GM21576 (cell line): ENCODE results near the gene MSX1.
A peak's percentile ranks its signal among the peaks of the same experiment; 100 is the strongest.

ENCODE experiments used
- ATAC-seq: cut with Tn5 transposase; IDR thresholded peaks from one replicate; pipeline ENCODE4 v1.9.1; 2021; ENCODE audit warnings: mild to moderate bottlenecking, moderate library complexity; ENCODE audit not compliant: unreplicated experiment

Gene MSX1

DNA sequence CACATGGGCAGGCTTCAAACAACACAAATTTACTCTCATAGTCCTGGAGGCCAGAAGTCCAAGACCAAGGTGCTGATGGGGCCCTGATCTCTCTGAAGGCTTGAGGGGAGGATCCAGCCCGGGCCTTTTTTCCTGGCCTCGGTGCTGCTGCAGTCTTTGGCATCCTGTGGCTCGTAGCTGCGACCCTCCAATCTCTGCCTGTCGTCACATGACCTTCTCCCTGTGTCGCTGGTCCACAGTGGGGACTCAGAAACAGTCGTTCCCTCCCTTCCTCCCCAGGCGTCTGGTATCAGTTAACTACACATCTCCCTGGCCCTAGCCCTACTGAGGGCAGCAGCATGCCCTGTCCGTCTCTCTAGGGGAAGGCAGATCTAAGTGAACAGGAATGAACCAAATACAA, 19.1 kb upstream of the MSX1 start:
- no peak for ATAC-seq

DNA sequence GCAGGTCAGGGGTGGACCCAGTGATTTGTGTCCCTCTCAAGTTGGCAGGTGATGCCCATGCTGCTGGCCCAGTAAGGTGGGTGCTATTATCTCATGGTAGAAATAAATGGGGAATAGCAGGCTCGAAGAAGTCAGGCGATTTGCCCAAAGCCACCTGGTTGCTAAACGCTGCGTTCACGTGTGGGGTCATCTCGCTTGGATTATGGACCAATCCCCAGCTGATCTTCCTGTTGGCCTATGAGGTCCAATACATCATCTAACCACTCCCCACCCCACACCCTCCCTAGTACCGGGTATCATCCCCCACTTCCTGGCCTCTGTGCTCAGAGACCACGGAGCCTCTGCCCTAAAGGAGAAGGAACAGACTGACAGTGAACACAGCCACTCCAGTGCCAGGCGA, 18.3 kb upstream of the MSX1 start:
- ATAC-seq, result no peak

DNA sequence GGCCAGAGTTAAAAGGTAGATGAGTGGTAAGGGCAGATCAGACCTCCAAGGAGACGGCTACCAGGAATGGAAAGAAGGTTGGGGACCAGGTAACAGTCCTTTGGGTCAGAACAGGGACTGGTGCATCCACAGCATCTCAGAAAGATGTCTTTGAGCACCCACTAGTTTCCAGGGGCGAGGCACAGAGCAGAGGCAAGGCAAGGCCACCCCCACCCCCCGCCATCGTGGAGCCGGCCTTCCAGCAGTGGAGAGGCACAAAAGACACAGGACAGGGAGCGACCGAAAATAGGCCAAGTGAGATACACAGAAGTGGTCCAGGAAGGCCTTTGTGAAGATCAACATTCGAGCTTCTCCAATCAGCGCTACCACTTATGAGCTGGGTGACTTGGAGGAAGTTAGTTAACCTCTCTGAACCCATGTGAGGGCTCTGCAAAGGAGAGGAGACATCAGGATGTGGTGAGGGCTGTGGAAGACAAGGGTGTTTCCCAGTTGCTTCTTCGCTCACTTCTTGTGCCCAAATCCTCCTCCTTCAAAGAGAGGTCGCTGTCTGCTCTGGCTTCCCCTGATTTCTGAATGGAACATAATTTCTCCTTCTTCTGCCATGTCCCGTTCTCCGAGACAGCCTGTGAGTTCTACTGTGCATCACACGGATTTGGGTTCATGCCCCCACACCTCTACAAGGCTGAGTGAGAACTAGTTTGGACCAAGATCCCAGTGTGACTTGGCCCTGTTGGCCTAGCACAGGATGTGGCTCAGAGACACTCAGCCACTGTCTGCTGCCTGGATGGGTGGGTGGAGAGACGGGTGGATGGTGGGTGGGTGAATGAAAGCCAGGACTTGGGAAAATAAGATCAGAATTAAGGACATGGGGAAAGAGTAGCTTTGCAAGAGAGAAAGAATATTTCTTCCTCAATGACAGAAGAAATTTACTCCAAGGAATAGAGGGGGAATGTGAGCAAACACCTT, 16.7 kb upstream of the MSX1 start:
- ATAC-seq, result no peak

DNA sequence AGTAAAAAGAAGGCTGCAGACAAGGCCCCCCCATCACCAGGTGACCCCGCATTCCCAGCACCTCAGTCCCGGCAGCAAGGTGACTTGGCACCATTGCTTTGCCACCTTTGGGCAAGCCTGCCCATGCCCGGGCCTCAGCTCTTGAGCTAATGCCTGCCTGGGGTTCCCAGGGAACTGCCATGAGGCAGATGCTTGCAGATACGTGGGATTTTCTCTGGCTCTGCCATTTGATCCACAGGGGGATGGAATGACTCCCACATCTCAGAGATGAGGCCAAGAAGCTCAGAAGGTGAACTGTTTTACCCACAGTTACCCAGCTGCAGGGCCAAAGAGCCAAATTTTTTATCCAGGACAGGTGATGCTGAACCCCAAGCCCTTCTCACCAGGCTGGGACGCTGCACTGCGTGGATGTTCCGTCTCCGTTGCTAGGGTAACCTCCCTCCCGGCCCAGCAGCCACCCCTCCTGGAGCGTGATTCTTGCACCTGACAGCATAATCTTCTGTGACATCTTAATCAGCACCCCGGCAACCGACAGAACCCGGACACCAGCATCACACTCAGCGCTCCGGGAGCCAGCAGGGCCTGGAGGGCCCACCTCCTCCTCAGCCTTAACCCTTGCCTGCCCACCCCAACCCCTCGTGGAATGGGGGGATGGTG, 15.7 kb upstream of the MSX1 start:
- no peak for ATAC-seq

DNA sequence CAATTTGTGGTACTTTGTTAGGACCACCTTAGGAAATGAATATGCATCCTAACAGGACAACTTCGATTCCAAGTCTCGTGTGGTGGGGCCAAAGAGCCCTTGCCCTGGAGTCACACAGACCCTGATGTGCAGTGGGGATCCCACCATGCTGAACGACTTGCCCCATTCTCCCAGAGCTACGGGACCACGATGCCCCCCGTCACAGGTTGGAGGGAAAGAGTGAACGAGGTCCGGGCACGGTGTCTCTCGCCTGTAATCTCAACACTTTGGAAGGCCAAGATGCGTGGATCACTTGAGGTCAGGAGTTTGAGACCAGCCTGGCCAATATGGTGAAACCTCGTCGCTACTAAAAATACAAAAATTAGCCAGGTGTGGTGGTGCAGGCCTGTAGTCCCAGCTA, 14.4 kb upstream of the MSX1 start:
- no peak for ATAC-seq

DNA sequence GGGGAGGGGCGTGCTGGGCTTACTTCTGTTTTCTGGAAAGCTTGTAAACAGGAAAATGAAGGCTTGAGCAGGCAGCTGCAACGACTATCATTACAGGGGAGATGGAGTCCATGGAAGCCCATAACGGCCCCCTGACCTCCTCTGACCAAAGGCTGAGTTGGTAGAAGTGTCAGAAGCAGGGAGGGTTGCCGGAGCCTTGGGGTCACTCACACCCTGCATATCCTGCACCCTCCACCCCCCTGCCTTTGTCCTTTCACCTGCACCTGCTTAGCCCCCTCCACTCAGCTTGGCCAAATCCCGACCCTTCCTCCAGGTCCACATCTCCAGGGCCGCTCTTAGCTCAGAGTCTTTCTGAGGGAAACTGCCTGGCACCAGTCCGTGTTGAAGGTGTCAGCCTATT, 12.5 kb upstream of the MSX1 start:
- ATAC-seq, result no peak

DNA sequence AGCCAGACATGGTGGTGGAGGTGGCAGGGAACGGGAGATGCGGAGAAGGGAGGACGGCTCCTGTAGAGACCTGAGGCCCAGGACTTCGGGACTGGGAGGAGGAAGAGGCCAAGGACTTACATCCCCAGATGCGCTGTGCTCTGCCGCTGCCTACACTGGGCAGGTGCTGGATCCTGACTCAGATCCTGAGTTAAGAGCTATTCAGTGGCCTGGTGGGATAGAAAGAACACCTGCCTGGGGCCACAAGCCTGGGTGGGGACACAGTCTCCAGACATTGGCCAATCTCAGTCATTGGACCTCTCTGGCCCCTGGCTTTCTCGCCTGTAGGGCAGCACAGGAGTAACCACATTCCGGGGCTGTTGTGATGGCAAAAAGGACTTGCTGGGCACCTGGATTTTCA, 10.9 kb upstream of the MSX1 start:
- ATAC-seq, result no peak

DNA sequence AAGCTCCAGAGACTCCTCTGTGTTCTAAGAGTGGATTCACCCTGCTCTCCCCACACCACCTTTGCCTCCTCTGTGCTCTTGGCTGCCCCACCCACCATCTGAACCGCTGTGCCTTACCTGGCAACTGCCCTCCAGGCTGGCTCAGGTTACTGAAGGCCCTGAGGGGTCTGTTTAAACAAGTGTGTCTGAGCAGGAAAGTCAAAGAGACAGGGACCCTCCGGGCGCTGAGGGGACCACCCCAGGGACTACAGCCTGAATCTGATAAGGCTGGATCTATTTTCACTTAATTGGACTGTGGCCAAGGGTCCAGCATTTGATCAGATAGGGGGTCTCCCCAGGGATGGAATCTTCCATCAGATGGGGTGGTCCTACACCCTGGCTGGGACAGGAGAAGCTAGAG, 10.4 kb upstream of the MSX1 start:
- no peak for ATAC-seq

DNA sequence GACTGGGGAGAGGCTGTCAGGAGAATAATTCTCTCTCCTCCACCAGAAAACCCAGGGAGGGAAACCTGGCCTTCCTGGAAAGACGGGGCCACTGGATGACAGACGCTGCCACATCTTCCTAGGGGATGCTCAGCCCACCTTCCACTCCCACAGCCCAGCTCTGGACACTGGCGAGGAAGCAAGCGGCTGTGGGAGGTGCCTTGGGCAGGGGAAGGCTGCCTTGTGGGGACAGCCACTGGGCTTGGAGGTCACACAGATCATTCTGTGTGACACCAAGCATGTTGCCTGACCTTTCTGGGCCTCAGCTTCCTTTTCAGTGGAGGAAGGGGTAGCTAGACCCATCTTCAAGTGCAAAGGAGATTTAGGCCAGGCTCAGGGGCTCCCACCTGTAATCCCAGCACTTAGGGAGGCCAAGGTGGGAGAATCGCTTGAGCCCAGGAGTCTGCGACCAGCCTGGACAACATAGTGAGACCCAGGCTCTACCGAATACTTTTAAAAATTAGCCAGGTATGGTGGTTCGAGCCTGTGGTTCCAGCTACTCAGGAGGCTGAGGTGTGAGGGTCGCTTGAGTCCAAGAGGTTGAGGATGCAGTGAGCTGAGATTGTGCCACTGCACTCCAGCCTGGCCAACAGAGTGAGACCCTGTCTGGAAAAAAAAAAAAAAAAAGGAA, 9.8 kb upstream of the MSX1 start:
- no peak for ATAC-seq

DNA sequence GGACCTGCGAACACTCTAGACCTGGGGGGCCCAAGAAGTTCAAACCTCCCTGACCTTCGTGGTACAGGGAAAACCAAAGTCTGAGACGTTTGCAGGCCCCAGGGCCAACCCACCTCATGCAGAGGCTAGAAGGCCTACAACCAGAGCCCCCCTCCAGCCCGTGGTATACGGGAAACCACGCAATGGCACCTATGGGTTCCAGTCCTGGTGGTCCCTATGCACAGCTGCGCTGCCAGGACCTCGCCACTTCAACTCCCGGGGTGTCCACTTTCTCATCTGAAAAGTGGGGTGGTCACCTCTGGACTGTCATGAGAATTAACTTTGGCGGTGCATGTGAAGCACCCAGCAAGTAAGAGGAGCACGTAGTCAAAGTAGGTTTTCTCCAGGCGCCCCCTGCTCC, 8.4 kb upstream of the MSX1 start:
- ATAC-seq, result no peak

DNA sequence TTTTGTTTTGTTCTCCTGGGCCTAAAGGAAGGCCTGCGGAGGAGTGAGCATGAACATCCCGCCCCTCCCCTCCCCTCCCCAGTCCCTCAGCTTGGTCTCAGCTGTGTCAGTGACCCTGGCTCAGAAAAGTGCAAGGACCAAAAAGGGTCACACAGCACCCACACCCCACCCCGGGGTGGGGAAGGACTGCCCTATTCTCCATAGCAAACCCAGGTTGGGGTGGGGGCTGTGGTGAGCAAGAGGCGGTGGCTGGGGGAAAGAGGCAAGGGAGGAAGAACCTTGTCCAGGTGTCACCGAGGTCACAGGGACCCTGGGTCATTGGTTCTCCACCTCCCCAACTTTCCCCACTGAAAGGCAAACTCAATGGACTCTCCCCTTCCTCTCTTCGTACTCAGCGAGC, 7.6 kb upstream of the MSX1 start:
- ATAC-seq, result no peak

DNA sequence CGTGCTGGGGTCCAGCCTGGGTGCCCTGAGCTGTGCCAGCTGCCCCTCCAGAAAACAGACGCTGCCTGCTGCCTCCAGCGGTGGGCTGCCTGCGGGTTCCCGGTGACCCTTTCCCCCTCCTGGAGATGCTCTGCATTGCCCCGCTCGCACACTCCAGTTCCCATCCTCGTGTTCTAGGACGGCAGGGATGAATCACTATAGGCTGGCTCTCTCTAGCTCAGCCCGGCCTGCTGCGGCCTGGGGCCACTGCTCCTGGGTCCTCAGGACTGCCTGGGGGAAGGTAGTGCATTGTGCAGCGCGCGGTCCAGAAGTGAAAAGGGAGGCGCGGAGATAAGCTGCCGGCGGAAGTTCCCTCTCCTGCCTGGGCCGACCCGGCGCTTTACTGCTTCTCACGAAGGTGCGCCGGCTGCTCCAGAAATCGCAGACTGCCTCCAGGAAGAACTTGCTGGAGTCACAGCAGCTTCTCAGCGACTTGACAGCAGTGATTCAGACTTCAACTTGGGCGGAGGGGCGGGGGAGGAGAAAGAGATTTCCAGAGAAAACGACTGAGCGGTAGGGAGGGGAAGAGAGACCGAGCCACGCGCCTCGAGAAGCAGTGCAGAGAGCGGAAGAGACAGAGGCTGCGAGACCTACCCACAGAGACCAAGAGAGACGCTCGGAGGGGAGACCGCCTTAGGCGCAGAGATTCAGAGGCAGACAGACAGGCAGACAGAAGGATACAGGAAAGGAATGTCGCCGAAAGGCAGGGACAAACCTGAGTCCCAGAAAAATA, 6.7 kb upstream of the MSX1 start:
- ATAC-seq, result peak; percentile 45

DNA sequence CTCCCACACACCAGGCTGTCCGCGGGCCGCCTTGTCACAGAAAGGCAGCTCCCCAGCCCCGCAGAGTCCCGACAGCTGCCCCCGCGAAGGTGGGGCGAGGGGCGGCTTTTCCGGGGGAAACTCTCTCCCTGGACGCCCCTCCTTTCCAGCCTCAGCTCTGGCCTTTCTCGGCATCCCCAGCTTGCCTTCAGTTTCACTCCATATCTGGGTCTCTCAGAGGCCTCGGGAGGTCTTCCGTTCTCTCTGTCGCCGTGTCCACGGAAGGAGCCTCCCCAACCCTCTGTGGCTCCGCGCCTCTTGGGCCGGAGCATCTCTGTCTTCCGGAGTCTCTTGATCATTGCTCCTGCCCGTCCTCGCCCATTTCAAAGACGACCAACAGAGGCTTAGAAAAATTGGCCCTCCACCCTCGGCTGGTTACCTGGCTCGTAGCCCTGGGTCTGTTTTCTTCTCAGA, 6.1 kb upstream of the MSX1 start:
- ATAC-seq, result peak; percentile 7

DNA sequence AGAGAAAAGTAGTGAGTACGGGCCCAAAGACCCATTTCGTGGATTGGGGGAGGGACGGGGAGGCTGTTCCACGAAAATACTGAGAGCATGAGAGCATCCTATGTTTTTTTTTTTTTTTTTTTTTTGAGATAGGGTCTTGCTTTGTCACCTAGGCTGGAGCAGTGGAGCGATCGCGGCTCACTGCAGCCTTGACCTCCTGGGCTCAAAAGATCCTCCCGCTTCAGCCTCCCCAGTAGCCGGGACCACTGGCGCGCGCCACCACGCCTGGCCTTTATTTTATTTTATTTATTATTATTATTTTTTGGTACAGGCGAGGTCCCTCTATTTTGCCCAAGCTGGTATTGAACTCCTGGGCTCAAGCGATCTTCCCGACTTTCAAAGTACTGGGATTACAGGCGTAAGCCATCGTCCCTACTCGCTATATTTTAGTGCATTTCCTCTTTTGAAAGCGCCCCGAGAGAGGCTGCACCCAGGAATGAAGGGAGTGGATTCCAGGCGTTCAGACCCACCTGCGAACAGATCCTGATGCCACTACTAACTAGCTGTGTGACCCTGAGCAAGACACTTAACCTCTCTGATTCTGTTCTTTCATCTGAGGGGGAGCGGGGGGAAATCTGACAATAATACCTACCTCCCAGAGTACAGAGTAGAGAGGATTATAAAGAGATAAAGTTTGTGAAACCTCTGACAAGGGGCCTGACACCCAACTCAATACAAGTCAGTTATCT, 5.4 kb upstream of the MSX1 start:
- no peak for ATAC-seq

DNA sequence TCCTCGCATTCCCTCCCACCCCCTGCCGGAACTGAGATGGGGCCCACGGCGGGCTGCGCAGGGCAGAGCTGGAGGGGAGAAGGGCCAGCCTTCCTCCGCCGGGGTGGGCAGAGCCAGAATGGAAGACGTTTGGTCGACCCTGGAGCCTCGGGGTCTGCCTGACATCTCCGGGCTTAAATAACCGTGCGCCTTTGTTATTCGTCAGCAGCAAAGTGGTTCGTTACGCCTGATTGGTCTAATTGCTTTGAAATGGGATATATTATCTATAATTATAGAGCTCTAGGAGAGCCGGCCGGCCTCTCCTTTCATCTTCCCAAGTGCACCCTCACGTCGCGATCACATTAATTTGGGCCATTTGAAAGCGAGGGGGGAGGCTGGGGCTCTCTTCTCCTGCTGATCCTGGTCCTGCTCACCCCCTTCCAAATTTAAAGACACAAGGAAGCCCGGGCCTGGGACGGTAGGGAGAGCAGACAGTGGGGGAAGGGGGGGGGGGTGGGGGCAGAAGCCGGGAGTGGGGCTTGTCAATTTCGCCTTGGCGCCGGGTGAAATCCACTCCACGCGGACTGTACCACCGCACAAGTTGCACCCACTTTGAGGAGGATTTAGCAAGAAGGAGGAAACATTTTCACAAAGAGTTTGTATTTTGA, 4.7 kb upstream of the MSX1 start:
- ATAC-seq, result no peak

DNA sequence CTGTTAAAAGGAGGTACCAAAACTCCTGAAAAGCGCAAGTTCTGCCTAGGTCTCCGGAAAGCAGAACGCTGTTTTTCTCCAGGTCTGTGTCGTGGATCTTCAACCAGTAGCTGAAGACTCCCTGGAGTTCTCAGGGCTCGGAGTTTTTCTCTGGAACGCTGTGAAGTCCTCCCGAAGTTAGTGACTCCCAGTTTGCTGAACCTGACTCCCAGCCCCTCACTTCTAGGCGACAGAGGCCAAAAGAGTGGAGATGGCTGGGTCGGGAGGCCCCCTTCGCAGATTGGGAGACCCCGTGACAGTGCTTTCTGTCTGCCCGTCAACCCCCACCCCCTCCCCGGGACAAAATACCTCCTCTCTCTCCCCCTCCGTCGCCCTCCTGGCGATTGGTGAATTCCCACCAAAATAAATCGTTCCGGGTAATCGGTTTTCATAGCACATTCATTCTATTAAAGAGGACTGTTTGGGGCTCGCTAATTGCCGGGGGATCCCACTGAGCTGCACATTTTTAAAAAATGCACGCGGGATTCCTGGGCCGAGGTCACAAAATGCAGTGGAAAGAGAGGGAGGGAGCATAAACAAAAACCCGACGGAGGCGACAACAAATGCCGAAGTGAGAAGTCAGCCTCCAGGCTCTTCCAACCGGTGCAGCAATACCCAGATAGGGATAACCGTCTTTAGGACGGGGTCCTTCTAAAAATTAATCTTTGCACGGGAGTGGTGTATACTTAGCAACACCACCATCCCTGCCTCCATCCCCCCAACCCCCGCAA, 4.0 kb upstream of the MSX1 start:
- ATAC-seq, result no peak

DNA sequence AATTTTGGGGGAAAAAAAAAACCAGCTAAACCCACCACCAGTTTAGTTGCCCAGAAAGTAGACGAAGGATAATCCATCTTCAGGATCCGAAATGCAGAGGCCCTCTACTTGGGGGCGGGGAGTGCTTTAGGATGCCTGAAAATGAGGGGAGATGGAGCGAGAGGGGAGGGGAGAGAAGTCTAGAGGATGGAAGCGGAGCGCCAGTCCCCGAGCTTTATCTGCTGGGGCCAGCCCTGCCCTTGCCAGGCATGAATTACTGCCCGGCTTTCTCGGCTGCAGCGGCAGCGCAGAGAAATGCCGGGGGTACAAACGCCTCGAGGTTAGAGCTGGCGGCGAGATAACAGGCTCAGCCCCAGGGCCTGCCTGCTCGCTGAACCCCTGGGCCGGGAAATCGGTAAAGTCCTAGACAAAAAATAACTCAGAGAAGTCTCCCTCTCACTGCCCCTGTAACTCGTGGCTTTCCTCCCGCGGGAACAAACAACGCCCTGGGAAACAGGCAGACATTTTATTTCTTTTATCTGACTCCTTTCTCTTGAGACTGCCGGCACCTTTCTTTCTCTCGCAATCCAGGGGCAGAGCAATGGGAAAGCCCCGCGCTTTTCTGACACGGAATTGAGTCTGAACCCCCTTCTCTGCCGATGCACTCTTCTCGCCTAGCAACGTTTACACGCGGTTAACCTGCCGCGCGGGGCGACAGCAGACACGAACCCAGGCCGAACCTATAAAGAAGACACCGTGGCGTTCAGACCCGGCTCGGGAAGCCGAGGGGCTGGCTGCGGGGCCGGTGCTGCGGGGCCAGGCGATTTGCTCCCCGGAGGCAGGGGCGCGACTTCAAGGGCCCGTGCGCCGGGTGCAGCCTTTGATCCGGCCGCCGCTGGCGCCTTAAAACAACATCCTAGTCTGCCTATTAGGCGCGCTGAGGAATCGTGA, 3.1 kb upstream of the MSX1 start:
- no peak for ATAC-seq
